ENCODE measurements around the gene SPRED1. TPM values are rescaled to one million over a fixed set of nuclear protein-coding genes. Genes with fewer than 3 reads are reported as not detected.
"Not testable (repeated sequence)": the region's sequence is repeated elsewhere in the genome, so short reads cannot be mapped to it uniquely, and the experiment has no call there.

SPRED1 gene
- total RNA-seq, 1 experiment from 2014 or later: 28.1 TPM

DNA sequence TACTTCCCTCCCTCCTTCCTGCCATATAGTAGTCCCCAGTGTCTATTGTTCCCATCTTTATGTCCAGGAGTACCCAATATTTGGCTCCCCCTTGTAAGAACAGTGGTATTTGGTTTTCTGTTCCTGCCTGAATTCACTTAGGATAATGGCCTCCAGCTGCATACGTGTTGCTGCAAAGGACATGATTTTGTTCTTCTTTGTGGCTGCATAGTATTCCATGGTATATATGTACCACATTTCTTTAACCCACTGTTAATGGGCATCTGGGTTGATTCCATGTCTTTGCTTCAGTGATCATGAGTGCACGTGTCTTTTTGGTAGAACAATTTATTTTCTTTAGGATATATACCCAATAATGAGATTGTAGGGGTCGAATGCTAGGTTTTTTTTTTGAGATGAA, 19.3 kb downstream of the SPRED1 start:
- Mint-ChIP-seq H3K27ac (ENCODE audit: low read depth, unreplicated experiment) (no peak overlapping the region), H3K27me3 (ENCODE audit: insufficient read depth, unreplicated experiment) (no peaks in the 10 kb centered on the region), H3K4me3 (ENCODE audit: unreplicated experiment) (no peak overlapping the region), H3K9me3 (ENCODE audit: unreplicated experiment) (no peaks in the 10 kb centered on the region), H3K36me3 (ENCODE audit: insufficient read depth, unreplicated experiment) (no peaks in the 10 kb centered on the region), H3K4me1 (ENCODE audit: insufficient read depth, unreplicated experiment) (peaks cover 15% of the 10 kb centered on the region)
- DNase-seq (ENCODE audit: unreplicated experiment): no peak
- TF ChIP-seq, protein P1, sequence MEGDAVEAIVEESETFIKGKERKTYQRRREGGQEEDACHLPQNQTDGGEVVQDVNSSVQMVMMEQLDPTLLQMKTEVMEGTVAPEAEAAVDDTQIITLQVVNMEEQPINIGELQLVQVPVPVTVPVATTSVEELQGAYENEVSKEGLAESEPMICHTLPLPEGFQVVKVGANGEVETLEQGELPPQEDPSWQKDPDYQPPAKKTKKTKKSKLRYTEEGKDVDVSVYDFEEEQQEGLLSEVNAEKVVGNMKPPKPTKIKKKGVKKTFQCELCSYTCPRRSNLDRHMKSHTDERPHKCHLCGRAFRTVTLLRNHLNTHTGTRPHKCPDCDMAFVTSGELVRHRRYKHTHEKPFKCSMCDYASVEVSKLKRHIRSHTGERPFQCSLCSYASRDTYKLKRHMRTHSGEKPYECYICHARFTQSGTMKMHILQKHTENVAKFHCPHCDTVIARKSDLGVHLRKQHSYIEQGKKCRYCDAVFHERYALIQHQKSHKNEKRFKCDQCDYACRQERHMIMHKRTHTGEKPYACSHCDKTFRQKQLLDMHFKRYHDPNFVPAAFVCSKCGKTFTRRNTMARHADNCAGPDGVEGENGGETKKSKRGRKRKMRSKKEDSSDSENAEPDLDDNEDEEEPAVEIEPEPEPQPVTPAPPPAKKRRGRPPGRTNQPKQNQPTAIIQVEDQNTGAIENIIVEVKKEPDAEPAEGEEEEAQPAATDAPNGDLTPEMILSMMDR (IDR thresholded peaks at IDR 0.05; ENCODE audit: unreplicated experiment): no peak
- intact Hi-C loops (cut with micrococcal nuclease): no loop called here
- no TSS peak for BruUV-seq (replicated peaks)
- CTCF ChIA-PET: interaction anchor here (1.0 kb wide), 1 partner anchor 29 kb away, joined by 3 read pairs; no protein-coding TSS in a partner anchor
- POLR2A ChIA-PET: interaction anchor here (1.6 to 12.7 kb wide), 3 partner anchors 9 to 19 kb away, joined by 7 to 188 read pairs (median 15); partner anchors contain the start of gene SPRED1

DNA sequence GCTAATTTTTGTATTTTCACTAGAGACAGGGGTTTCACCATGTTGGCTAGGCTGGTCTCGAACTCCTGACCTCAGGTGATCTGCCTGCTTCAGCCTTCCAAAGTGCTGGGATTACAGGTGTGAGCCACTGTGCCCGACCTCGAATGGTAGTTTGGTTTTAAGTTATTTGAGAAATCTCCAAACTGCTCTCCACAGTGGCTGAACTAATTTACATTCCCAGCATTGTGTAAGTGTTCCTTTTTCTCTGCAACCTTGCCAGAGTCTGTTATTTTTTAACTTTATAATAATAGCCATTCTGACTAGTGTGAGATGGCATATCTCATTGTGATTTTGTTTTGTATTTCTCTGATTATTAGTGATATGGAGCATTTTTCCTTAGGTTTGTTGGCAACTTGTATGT, 19.8 kb downstream of the SPRED1 start:
- H3K27ac Mint-ChIP-seq (ENCODE audit: low read depth, unreplicated experiment); DNase-seq (ENCODE audit: unreplicated experiment); H3K27me3 Mint-ChIP-seq (ENCODE audit: insufficient read depth, unreplicated experiment); intact Hi-C loops (cut with micrococcal nuclease); H3K4me3 Mint-ChIP-seq (ENCODE audit: unreplicated experiment); H3K9me3 Mint-ChIP-seq (ENCODE audit: unreplicated experiment); CTCF ChIA-PET; H3K36me3 Mint-ChIP-seq (ENCODE audit: insufficient read depth, unreplicated experiment); BruUV-seq (replicated peaks): not testable (repeated sequence)
- POLR2A ChIA-PET: interaction anchor here (0.7 to 12.7 kb wide), 10 partner anchors 10 to 231 kb away, joined by 3 to 188 read pairs (median 8); partner anchors contain the start of gene SPRED1
- H3K4me1 Mint-ChIP-seq (ENCODE audit: insufficient read depth, unreplicated experiment): peaks cover 15% of the 10 kb centered on the region

DNA sequence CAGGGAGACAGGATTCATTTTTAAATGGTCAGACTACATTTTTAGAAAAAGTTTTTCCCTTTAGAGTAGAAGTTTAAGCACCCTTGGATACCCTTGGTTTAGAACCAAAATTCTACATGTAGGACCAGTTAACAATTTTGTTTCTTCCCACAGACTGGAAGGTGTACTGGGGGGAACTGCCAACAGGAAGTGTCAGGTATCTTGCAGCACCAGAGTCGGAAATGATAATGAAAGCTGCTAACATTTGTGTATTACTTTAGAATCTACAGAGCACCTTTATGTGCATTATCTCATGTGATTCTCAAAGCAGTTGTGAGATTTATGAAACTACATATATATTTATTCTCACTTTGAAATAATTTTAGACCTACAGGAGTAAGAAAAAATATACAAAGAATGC, 21.5 kb downstream of the SPRED1 start:
- Mint-ChIP-seq H3K27me3 (ENCODE audit: insufficient read depth, unreplicated experiment) (no peaks in the 10 kb centered on the region), H3K9me3 (ENCODE audit: unreplicated experiment) (no peaks in the 10 kb centered on the region), H3K4me1 (ENCODE audit: insufficient read depth, unreplicated experiment) (peaks cover 15% of the 10 kb centered on the region), H3K36me3 (ENCODE audit: insufficient read depth, unreplicated experiment) (no peaks in the 10 kb centered on the region), H3K4me3 (ENCODE audit: unreplicated experiment) (no peak overlapping the region), H3K27ac (ENCODE audit: low read depth, unreplicated experiment) (peak overlapping the region; percentile 27)
- CTCF ChIA-PET: interaction anchor here (0.6 to 1.6 kb wide), 3 partner anchors 14 to 26 kb away, joined by 3 to 4 read pairs (median 3); partner anchors contain the start of gene SPRED1
- no peak for DNase-seq (ENCODE audit: unreplicated experiment)
- intact Hi-C loops (cut with micrococcal nuclease): no loop called here
- no TSS peak for BruUV-seq (replicated peaks)
- TF ChIP-seq, protein P1 (IDR thresholded peaks at IDR 0.05; ENCODE audit: unreplicated experiment): no peak
- POLR2A ChIA-PET: interaction anchor here (0.8 to 2.7 kb wide), 5 partner anchors 11 to 41 kb away, joined by 3 to 21 read pairs (median 5); partner anchors contain the start of gene SPRED1

DNA sequence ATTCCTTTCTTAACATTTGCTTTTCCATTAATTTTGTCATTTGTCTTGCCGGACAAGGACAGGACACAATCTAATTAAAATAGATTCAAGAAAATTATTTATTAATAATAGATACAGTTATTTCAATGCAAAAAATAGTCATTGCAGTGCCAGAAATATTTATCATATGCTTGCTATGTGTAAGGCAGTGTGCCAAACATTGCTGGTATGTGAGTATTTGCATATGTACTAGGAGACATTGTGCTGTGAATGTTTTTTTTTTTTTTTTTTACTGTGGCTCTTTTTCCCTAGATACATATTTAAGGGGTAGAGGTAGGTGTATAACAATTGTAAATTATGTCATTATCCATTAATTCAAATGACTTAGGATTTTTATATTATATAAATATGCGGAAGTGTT, 23.3 kb downstream of the SPRED1 start:
- no TSS peak for BruUV-seq (replicated peaks)
- no peak overlapping the region for H3K4me3 Mint-ChIP-seq (ENCODE audit: unreplicated experiment)
- no peaks in the 10 kb centered on the region for H3K9me3 Mint-ChIP-seq (ENCODE audit: unreplicated experiment)
- peaks cover 15% of the 10 kb centered on the region for H3K4me1 Mint-ChIP-seq (ENCODE audit: insufficient read depth, unreplicated experiment)
- TF ChIP-seq, protein P1 (IDR thresholded peaks at IDR 0.05; ENCODE audit: unreplicated experiment): no peak
- ChIA-PET POLR2A (interaction anchor here (0.7 to 3.7 kb wide), 4 partner anchors 9 to 22 kb away, joined by 4 to 15 read pairs (median 4); no protein-coding TSS in a partner anchor), CTCF (no interaction called here)
- H3K27me3 Mint-ChIP-seq (ENCODE audit: insufficient read depth, unreplicated experiment): no peaks in the 10 kb centered on the region
- intact Hi-C loops (cut with micrococcal nuclease): no loop called here
- H3K36me3 Mint-ChIP-seq (ENCODE audit: insufficient read depth, unreplicated experiment): no peaks in the 10 kb centered on the region
- H3K27ac Mint-ChIP-seq (ENCODE audit: low read depth, unreplicated experiment): no peak overlapping the region
- DNase-seq (ENCODE audit: unreplicated experiment): peak; percentile 46

DNA sequence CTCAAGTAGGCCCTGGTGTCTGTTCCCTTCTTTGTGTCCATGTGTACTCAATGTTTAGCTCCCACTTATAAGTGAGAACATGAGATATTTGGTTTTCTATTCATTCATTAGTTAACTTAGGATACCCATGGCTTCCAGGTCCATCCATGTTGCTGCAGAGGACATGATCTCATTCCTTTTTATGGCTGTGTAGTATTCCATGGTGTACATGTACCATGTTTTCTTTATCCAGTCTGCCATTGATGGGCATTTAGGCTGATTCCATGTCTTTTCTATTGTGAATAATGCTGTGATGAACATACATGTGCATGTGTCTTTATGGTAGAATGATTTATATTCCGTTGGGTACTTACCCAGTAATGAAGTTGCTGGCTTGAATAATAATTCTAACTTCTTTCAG, 24.6 kb downstream of the SPRED1 start:
- BruUV-seq (replicated peaks); H3K4me3 Mint-ChIP-seq (ENCODE audit: unreplicated experiment); H3K36me3 Mint-ChIP-seq (ENCODE audit: insufficient read depth, unreplicated experiment); intact Hi-C loops (cut with micrococcal nuclease); H3K27me3 Mint-ChIP-seq (ENCODE audit: insufficient read depth, unreplicated experiment); H3K9me3 Mint-ChIP-seq (ENCODE audit: unreplicated experiment); H3K27ac Mint-ChIP-seq (ENCODE audit: low read depth, unreplicated experiment); DNase-seq (ENCODE audit: unreplicated experiment): not testable (repeated sequence)
- CTCF ChIA-PET: interaction anchor here (1.1 to 1.2 kb wide), 2 partner anchors 26 to 283 kb away, joined by 3 read pairs; no protein-coding TSS in a partner anchor
- peaks cover 15% of the 10 kb centered on the region for H3K4me1 Mint-ChIP-seq (ENCODE audit: insufficient read depth, unreplicated experiment)
- POLR2A ChIA-PET: interaction anchor here (0.7 to 3.7 kb wide), 6 partner anchors 9 to 25 kb away, joined by 3 to 15 read pairs (median 4); partner anchors contain the start of gene SPRED1

Data from MCF 10A (cell line).